D721Med (cell line): Measurements from ENCODE around the gene SERPINI1.

Source experiments
- DNase-seq: peaks from one replicate; pipeline ENCODE4 v3.0.0; 2011; ENCODE audit warnings: low spot score; ENCODE audit not compliant: insufficient read length
- FAIRE-seq: peaks from 2 replicates; lab custom pipeline; 2011; peaks lifted over from hg19 to GRCh38; lab: Jason Lieb, UNC
- TF ChIP-seq, protein P1 (sequence below): IDR thresholded peaks from 2 replicates; pipeline ENCODE4 v1.5.1; 2012; ENCODE audit warnings: mild to moderate bottlenecking, control low read depth; ENCODE audit not compliant: insufficient read depth; ENCODE audit errors: missing control alignments

The SERPINI1 gene, protein sequence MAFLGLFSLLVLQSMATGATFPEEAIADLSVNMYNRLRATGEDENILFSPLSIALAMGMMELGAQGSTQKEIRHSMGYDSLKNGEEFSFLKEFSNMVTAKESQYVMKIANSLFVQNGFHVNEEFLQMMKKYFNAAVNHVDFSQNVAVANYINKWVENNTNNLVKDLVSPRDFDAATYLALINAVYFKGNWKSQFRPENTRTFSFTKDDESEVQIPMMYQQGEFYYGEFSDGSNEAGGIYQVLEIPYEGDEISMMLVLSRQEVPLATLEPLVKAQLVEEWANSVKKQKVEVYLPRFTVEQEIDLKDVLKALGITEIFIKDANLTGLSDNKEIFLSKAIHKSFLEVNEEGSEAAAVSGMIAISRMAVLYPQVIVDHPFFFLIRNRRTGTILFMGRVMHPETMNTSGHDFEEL

DNA sequence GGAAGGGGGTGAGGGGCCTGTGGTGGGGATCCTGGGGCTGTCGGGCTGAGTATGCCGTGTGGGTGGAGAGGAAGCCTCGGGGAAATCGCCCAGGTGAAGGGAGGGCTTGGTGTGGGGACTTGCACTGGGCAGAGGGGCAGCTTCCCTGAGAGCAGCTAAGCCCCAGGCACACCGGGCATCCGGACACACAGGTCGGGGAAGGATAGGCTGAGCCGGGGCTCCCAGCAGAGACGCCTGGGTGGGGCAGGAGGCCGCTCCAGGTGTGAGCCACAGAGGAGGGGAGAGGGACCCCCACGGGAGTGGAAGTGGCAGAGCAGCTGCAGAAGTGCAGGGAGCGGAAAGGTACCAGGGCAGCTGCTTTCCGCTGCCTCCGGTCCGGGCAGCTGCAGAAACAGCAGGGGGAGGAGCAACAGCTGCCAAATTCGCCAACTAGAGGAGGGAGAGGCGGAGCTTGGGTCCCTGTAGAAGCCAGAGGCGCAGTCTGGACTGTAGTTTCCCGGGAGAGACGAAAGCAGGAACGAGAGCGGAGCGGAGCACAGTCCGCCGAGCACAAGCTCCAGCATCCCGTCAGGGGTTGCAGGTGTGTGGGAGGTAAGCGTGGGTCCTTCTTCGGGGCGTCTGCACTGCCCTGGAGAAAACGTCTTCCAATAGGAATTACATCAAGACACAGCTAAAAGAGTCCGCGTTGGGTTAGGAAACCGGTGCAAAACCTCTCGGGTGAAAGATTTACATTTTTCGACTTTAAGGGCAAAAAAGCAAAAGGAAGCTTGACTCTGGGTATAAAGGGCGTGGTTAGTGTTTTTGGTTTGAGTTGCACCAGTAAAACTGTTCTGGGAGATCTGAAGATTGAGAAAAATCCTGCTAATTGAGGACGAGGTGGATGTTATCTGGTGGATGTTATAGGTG is at the start of gene SERPINI1:
SERPINI1 (plus strand) TSS at position 489 of the 906 bp plus-strand sequence. CDS start 53,408 bp downstream, outside the sequence.
- TF ChIP-seq, protein P1, sequence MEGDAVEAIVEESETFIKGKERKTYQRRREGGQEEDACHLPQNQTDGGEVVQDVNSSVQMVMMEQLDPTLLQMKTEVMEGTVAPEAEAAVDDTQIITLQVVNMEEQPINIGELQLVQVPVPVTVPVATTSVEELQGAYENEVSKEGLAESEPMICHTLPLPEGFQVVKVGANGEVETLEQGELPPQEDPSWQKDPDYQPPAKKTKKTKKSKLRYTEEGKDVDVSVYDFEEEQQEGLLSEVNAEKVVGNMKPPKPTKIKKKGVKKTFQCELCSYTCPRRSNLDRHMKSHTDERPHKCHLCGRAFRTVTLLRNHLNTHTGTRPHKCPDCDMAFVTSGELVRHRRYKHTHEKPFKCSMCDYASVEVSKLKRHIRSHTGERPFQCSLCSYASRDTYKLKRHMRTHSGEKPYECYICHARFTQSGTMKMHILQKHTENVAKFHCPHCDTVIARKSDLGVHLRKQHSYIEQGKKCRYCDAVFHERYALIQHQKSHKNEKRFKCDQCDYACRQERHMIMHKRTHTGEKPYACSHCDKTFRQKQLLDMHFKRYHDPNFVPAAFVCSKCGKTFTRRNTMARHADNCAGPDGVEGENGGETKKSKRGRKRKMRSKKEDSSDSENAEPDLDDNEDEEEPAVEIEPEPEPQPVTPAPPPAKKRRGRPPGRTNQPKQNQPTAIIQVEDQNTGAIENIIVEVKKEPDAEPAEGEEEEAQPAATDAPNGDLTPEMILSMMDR, result no peak
- FAIRE-seq (no peak), DNase-seq (no peak)

DNA sequence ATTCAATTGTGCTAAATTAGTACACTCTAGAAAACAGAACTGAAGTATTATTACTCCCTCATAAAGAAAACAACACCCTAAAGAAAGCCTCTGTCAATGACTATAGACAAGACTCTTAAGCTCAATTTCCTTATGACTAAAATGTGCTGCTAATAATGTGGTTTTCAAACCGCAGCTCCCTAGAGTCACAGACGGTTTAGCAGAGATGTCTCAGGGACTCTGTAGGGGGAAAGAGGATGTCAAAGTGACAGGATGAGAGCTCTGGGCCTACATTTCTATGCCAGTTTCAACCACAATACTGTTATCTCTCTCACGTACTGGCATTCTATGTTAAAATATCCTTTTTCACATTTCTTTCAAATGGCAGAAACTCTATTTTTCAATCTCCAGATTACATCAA is 44.2 kb upstream of the SERPINI1 start:
- TF ChIP-seq, protein P1, result no peak
- no peak for DNase-seq
- FAIRE-seq, result no peak

DNA sequence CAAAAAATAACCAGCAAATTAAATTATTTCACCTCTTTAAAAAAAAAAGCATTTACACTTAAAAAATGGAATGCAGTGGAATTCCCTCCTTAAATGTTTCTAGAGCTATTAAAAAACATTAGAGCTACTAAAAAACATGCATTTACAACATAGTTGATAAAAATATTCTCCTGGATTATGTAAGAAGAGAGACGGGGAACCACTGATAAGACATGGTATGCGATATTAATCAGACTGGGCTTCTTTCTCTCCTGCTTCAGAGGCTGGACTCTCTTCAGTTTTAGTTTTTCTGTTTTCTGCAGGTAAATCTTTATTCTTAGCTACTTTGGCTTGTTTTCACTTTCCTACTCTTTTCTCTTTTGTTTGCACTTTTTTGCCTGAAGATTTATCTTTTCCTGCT is 41.4 kb upstream of the SERPINI1 start:
- FAIRE-seq (no peak), DNase-seq (no peak)

DNA sequence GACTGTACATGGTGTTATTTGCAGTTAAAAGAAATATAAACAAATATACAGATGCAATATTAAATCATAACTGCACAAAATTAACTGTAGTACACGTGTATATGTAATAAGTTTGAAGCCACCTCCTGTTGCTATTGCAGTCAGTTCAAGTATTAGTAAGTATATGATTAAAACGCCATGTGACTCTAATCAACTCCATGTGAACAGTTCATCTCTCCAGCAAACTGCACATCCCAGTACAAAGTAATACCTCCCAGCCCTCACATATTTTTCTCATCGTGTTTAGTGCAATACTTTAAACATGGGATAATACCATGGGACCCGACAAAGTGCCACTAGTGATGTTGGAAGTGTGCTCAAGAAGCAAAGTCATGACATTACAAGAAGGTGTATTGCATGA is 35.5 kb upstream of the SERPINI1 start:
- TF ChIP-seq, protein P1, result no peak
- DNase-seq, result no peak
- no peak for FAIRE-seq

More for the DNA sequence above, 41.4 kb upstream of the SERPINI1 start:
- TF ChIP-seq, protein P1, result no peak

DNA sequence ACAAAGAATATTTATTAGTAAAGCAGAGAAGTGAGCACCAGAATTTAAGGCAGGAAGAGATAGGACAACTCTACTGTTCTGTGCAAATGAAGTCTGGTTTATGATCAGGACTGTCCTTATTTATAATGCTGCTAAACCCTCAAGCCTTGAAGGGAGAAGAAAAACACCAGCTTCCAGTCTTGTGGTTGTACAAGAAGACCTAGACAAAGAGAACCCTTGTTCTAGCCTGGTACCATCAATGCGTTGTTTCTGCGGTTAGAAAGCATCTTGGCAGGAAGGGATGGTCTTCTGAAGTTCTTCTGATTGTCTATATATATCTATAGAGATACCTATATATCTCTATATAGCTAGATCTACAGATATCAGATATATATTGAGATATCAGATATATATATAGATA is 34.6 kb upstream of the SERPINI1 start:
- no peak for DNase-seq
- no peak for FAIRE-seq
- TF ChIP-seq, protein P1, result no peak

DNA sequence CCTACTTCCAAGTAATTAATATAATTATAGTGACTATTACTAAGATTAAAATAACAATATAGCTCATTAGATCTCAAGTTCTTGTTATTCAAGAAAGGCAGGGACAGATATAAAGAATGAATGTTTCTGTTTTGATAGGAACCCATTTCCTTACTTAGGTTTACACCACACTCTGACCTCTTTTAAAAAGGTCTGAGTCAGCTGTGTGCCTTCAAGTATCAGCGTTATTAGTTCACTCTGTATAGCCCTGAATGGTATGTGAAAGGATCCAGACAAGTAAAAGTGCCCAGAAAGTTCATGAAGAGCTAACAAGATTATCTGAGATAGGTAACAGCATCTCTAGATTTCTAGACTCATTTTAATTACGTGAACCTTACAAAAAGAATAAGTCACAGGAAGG is 29.7 kb upstream of the SERPINI1 start:
- no peak for DNase-seq
- TF ChIP-seq, protein P1, result no peak

More for the DNA sequence above, 29.7 kb upstream of the SERPINI1 start:
- no peak for FAIRE-seq
